ENCODE results near the gene FEZF2.
A peak's percentile ranks its signal among the peaks of the same experiment; 100 is the strongest.

FEZF2 gene

DNA sequence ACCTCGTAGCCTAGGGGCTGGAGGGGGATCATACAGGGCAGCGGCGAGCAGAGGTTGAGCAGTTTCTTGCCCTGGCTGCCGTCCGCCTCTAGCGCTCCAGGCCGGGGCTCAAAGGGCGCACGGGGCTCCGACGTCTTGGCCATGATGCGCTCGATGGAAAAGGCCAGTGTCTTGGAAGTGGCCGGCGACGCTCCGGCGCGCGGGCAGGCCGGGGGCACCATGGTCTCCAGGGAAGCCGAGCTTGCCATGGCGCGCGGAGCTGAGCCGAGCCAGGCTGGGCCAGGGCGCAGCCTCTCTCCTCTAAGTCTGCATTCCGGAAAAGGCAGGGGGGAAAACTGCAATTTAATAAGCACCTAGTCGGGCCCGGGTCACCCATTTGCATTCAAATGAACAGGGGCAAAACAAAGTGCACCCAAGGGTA is 719 bp downstream of the FEZF2 start:
- peak; percentile 40 for DNase-seq

GRCh38 chr3:62371720-62372591 is 1.4 kb downstream of the FEZF2 start:
- no peak for DNase-seq

GRCh38 chr3:62370858-62371719 is 2.3 kb downstream of the FEZF2 start:
- DNase-seq = no peak

DNA sequence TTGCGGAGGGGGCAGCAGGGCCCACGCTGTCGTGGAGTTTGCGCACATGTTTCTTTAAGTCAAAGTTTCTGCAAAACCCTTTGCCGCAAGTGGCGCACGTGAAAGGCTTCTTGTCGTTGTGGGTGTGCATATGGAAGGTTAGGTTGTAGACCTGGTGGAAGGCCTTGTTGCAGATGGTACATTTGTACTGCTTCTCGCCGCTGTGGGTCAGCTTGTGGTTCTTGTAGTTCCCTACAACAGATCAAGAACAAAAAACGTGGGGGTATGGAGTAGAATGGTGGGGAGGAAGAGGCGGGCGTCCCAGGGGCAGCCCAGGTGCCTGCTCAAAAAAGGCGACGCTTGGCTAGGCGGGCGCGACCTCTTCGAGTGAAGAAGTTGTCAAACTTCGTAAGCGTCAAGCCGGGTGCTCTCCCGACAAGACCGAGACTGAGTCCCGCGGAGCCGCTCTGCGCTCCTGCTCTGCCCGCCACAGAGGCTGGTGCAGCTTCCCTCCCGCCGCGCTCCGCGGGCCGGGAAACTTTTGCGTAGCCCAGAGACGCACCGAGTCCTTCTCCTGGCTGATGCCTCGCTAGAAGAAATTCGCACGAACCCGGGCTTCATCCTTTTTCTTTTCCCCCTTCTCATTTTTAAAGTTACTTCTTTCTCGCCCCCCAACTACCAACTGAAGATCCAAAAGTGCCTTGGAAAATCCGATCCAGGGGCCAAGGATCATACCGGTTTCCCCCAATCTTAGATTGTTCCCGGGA is 3.1 kb downstream of the FEZF2 start:
- DNase-seq = no peak

DNA sequence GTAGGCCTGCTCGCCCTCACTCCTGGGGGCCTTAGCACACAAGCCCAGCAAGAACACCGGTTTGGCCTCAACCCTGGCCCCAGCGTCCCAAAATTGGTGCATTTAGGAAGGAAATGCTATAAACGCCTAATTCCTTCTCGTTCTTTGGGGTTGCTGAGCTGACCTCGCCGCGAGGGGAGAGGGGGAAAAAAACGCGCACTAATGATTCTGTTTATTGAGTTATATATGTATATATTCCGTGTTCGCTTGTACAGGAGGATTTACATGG is 3.9 kb downstream of the FEZF2 start:
- DNase-seq = no peak

GRCh38 chr3:62368705-62369475 is 4.5 kb downstream of the FEZF2 start:
- no peak for DNase-seq

GRCh38 chr3:62368290-62368704 is 5.1 kb downstream of the FEZF2 start:
- DNase-seq = no peak

DNA sequence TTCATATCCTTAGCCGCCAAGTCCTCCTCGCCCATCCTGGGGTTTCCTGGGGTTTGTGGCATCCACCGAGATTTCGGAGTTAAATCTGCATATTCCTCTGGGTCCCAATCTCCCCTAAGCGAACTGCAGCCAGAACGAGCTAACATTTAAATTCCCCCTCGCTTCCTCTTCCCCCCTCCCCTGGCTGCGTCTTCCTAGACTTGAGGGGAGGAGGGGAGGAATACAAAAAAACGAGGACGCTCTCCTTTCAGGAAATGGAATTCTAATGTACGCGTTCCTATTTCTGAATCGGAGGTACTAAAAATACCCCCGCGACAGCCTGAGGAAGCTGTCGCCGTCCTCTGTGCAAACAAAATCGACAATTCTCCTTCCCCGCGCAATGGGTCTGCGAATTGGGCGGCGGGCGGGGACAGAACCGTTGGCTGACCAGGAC is 5.6 kb downstream of the FEZF2 start:
- no peak for DNase-seq

DNA sequence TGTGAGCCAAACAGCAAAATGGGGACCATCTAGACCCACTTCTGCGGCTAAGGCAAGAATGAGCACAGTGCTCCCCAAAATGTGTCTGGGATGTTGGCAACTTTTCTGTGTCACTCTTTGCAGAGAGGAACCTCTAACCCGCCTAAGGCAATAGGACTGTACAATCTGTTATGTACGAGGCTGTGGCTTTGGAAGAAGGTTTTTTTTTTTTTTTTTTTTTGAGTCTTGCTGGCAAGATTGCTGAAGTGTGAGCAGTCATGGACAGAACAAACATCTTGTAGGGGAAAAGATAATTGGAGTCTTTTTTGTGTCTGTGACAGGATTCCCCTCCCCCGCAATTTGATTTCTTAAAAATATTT is 7.2 kb downstream of the FEZF2 start:
- DNase-seq = no peak

DNA sequence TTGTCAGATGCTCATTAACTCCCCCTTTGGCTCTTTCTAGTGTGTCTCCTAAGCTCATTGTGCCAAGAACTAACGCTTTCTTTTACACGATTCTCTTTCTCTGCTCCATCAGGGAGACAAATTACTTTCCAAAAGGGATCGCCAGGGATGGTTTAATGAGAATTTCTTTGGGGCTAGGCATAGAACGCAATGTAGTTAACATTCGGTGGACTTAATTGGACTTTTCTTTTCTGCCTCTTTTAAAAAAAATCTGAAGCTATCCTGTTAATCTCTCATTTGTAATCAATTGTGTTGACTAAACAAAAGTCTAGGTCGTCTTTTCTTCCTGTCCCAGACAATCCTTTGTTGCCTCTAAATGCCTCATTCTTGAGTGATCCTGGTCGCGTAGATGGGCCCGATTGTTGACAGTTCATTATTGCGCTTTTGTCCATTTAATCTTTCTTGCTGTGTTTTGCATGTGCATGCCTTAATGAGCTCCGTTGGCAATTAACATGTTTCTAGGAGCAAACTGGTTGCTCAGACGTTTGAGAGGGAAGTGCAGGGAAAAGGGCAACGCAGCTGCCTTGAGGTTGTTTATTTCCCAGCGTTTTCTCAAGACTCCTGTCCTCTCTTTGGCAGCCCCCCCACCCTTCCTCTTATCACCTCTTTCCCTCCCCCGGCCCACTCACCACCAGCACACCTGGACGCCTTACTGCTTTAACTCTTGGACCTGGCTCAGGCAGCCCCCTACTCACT is 7.8 kb downstream of the FEZF2 start:
- peak; percentile 68 for DNase-seq

GRCh38 chr3:62364191-62364590 is 9.2 kb downstream of the FEZF2 start:
- DNase-seq = no peak

- DNase-seq = no peak
These were observed 10.1 kb downstream of the FEZF2 start for GRCh38 chr3:62363275-62363674.

- no peak for DNase-seq
These were observed 11.5 kb downstream of the FEZF2 start for GRCh38 chr3:62361824-62362223.

- no peak for DNase-seq
These were observed 12.1 kb downstream of the FEZF2 start for GRCh38 chr3:62361261-62361660.

DNA sequence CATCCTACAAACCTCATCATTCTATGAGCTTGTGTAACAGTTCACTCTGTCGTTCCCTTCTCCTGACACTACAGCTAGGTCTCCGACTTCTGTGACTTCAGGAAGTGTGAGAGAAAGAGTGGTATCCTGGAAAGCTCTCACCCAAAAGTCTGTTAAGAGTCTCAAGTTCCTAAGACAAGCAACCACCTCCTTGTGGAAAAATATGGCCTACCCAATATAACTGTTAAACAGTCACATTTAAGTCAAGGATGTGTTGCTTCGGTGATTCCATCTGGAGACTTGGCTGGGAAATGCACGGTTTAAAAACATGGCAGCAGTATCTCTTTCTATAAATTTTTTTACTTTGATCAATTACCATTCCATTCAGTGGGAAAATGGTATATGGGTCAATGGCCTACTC is 13.8 kb downstream of the FEZF2 start:
- DNase-seq = no peak

DNA sequence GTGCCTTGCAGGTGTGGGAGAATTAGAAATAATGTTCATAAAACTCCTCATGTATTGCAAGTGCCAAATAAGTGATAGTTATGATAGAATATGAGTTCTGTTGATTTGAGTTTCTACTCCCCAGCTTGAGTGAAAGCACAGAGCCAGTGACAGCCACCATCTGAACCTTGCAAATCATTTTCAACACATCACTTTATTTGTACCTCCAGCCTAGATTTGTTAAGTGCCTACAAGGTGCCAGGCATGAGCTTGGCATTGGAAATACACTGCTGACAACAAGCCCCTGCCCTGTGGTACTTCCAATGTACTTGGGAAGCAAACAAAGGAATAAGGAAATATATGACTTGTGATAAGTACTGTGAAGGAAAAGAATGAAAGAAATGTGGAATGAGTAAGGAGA is 17.0 kb downstream of the FEZF2 start:
- no peak for DNase-seq

DNA sequence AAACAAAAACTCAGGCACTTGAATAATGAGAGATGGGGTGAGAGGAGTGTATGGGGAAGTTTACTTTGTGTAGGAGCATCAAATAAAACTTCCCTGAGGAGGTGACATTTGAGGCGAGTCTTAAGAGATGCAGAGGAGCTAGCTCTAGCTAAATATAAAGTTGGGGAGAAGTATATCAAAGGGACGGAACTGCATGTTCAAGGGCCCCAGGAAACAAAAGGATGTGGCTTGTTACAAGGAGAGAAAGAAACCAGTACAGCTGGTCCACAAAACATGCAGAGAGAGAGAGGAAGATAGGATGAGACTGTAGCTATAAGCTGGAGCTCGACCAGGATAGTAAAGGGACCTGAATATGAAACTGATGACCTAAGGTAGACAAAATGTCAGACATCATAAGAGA is 17.6 kb downstream of the FEZF2 start:
- DNase-seq = no peak

GRCh38 chr3:62343755-62344154 is 29.6 kb downstream of the FEZF2 start:
- DNase-seq = no peak

- DNase-seq = peak; percentile 22
These were observed 38.2 kb downstream of the FEZF2 start for GRCh38 chr3:62335196-62335595.

GRCh38 chr3:62332835-62333244 is 40.5 kb downstream of the FEZF2 start:
- DNase-seq = peak; percentile 23

DNA sequence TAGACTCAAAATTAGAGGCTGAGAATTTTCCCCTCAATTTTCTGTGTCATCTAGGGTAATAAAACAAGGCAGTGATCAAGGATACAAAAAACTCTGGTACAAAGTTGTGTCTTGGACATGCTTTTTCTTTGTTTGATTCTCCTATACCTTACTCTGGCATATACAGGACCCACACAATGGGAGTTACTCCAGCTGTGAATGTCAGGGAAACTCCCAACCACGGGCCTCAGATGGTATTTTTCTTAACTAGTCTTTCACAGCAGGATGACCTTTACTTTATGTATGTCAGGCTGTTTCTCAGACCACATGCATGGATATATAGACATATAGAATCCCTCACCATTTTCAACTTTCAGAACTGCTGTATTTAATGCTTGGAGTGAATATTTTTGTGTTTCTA is 41.3 kb downstream of the FEZF2 start:
- DNase-seq = no peak

GRCh38 chr3:62329971-62330370 is 43.4 kb downstream of the FEZF2 start:
- DNase-seq = no peak
